HG03575 (cell line): ENCODE measurements around the gene SIPA1L3.
A peak's percentile ranks its signal among the peaks of the same experiment; 100 is the strongest.
"Not testable (repeated sequence)": the region's sequence is repeated elsewhere in the genome, so short reads cannot be mapped to it uniquely, and the experiment has no call there.

ENCODE experiments used
- ATAC-seq: cut with Tn5 transposase; IDR thresholded peaks from one replicate; pipeline ENCODE4 v1.9.1; 2021; ENCODE audit not compliant: unreplicated experiment, insufficient number of reproducible peaks, low FRiP score; ENCODE audit errors: extremely low read depth

SIPA1L3 gene

DNA sequence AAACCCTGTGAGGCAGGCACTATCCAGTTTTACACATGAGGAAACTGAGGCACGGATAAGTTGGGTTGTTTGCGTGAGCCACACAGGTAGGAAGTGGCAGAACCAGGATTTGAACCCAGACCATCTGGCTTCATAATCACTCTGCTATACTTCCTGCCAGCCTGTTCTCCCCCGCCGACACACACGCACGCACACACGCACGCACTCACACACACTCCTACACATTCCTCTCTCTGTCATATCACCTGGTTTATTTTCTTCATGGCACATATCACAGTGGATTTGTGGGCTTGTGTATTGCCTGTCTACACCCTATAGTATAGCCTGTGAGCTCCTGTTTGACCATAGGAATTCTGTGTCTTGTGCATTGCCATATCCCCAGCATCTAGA, 140.0 kb downstream of the SIPA1L3 start:
- ATAC-seq: no peak

DNA sequence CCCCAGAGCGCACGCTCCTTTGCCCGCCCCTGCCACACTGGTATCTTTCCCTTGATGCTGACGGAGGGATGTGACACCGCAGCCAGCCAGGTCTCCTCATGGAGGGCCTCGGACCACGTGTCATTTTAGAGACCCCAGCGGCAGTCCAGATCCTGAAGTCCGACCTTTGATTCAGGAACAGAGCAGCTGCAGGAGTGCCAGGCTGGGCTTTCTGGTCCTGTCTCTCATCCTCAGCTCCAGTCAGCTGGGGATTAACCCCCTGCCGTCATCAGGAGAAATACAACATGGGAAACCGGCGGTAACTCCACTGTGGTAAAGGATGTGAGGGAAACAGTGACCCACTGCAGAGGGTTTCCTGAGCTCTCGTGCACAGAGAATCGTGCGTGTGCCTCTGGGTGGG, 140.6 kb downstream of the SIPA1L3 start:
- no peak for ATAC-seq

DNA sequence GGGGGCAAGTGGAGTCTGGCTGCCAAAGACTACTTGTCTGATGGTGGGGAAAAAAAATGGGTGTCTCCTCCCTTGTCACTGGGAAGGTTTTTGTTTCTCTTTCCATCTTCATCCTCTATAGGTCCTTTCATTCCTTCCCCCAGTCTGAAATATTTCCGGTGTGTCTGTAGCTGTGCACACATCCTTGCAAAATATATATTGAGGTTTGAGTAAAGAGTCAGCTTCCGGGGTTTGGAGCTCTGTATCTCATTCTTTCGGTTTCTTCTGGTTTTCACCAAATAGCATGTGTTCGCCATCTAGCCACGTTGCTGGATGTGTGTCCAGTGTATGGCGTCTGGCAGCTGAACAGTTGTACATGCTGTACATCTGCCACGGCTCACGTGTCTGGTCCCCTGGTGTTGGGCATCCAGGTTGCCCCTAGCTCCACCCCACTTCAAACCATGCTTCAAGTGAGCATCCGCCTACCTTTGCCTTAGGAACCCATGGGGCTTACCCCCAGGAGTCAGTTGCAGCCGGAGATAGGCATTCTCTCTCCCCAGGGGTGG, 142.2 kb downstream of the SIPA1L3 start:
- ATAC-seq: peak; percentile 35

DNA sequence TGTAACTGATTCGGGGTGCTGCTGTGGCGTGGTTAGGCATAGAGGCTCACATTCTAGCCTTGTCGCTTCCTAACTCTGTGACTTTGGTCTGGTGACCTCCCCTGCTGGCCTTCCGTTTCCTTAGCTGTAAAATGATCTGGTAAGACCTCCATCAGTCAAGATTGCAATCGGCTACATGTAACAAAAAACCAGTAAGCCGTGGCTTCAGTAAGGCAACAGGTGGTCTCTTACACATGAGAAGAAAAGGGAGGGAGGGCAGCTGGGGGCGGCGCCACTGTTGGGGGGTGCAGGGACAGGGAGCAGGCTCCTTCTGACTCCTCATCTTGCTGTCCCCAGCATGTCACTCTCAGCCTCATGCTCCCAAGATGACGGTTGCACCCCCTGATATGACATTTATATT, 148.0 kb downstream of the SIPA1L3 start:
- ATAC-seq: no peak

DNA sequence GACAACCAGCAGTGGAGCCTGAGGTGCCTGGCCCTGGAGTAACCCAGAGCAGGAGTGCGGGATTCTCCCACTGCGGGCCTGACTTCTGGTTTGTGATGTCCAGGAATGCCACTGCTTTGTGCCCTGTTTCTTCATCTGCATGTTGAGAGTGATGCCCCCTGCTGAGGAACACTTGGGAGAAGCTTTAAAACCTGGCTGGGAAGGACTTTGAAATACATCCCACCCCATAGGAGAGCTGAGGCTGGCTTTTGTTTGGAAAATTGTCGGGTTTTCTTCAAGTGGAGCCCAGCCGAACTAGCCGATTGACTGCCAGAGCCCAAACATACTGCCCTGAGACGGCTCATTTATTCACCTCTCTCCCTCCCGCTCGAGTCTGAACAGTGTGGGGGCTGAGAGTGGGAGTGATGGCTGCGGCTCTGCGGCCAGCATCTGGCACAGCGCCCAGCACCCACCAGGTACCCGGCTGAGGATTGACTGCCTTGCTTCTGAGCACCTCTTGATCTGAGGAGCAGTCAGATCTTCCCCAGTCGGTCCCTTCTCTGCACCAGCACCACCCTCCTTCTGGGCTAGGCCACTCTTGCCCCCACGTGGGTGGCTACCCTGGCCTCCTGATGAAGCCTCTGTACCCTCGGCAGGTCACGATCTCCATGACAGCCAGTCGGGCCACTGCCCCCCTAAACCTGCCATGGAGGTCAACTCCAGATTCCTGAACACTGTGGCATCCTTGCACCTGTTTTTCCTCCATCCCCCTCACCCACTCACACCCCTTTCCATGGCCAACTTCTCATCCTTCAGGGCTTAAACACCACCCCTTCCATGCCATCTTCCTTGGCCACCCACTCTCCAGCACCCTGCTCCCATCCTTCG, 148.9 kb downstream of the SIPA1L3 start:
- ATAC-seq: no peak

DNA sequence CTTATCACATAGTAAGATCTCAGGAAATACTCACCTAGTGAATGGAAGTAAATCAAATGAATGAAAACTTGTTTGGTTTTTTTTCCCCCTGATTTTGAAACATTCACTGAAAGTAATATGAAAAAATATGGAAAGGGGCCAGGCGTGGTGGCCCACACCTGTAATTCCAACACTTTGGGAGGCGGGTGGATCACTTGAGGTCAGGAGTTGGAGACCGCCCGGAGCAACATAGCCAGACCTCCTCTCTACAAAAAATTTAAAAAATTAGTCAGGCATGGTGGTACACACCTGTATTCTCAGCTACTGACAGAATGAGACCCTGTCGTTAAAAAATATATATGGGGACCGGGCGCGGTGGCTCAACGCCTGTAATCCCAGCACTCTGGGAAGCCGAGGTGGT, 149.6 kb downstream of the SIPA1L3 start:
- no peak for ATAC-seq

DNA sequence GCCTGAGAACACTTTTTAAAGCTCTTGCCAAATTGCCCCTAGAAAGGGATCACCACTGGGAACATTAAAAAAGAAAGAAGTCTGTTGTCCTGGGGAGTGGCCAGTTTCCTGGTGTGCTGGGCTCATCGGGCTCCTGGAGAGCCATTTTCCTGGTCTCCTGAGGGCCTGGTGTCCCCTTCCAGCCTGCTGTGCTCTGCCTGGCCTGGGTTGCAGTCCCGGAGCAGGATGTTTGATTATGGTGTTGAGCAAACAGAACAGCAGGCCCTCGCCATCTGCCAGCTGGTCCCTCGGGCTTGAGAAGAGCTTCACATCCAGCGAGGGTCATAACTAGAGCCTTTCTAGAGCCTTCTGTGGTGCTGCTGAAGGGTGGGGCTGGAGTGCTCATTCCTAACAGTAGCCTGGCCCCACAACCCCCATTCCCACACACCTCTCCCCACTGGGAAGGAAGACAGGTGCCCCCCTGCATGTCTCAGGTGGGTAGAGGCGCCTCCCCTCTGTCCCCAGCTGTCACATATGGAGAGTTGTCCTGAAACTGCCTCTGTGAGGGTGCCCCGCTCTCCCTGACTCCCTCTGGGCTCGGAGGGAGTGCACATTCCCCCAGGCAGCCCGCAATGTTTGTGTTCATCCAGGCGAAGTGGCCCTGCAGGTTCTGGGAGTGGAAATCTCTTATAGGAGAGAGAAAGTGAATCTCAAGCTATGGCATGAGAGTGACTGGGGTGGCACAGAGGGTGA, 151.1 kb downstream of the SIPA1L3 start:
- no peak for ATAC-seq

DNA sequence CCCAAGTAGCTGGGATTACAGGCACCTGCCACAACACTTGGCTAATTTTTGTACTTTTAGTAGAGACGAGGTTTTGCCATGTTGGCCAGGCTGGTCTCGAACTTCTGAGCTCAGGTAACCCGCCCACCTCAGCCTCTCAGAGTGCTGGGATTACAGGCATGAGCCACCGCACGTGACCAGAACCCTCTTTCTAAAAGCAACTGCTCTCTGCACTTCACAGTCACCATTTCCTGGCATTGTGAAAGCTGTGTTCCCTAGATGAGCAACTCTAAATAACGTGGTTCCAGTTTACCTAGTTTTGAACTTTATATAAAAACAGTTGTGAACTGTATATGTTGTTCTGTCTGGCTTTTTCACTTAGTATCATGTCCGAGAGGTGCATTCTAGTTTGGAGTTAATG, 152.9 kb downstream of the SIPA1L3 start:
- no peak for ATAC-seq

DNA sequence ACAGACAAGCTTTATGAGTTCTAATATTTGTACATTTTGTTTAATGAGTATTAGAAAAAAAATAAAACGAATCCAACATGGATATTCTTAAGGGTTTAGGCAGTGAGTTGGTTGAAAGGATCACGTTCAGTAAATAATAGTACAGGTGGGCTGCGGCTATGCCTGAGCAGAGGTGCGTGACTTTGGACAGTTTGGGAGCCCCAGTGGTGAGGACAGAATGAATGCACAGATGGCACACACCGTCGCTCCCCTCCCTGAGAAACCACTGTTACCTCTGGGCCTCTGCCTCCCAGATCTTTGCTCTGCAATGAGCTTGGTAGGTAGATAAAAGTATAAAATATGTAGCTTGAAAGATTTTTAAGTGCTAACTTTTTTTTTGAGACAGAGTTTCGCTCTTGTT, 153.3 kb downstream of the SIPA1L3 start:
- no peak for ATAC-seq

DNA sequence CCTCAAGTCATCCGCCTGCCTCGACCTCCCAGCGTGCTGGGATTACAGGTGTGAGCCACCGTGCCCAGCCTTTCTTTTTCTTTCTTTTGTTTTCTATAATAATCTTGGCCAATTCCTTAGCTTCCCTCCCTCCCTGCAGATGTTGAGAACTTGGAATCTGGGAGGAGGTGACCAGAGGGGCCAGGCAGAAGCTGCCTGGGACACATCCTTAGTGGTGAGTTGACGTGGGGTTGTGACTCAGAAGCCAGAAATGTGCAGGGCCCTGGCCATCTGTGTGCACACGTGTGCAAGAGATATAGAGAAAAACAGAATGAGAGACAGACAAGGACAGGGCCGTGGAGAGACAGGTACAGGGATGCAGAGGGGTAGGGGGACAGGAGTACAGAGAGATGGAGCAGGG, 154.3 kb downstream of the SIPA1L3 start:
- ATAC-seq: no peak

DNA sequence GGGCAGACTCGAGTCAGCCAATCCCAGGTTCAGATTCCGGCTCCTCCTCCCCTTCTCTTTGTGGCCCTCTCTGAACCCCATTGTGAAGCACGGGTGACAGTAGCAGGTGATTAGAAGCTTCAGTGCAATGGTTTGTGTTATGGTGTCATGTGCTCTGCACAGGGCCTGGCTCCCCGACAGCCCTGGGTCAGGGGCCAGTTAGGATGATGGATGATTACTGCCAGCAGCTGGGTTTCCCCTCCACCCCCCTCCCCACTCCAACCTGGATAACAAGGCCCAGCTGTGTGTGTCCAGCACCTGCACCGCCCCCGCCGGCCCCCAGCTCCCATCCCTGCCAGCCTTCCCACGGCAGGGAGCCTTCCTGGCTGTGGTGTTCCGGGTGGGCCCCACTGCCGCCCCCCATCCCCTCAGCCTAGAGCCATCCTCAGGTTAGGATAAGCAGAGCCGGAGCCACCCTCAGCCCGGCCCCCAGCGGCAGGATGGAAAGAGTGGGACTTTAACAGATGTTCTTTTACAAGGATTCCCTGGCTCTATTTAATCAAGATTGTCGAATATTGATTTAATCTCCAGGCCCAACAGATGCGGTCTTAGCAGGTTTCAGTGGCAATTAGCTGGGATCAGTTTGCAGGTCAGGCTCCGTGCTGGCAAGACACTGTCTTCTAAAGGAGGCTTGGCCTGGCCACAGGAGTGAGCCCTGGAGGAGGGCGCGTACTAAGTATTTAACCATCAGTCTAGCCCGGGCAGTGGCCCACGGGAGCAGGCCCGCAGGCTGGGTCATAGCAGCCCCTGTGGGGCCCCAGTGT, 156.2 kb downstream of the SIPA1L3 start:
- ATAC-seq: no peak

DNA sequence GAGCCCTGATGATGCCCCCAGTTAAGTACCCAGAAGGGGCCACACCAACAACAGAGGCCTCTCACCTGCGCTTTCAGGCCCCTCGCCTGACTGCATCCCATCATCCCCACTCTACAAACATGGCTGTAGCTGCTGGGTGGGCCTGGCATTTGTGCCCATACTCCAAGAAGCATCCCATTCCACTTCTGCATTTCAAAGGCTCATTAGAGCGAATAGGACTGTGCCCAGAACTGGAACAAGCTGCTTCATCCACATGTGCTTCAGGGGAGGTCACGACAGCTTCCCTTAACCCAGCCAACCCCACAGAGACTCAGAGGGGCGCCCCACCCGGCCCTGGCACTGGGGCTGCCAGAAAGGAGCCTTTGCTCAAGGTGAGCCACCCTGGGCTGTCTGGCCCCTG, 156.9 kb downstream of the SIPA1L3 start:
- no peak for ATAC-seq

DNA sequence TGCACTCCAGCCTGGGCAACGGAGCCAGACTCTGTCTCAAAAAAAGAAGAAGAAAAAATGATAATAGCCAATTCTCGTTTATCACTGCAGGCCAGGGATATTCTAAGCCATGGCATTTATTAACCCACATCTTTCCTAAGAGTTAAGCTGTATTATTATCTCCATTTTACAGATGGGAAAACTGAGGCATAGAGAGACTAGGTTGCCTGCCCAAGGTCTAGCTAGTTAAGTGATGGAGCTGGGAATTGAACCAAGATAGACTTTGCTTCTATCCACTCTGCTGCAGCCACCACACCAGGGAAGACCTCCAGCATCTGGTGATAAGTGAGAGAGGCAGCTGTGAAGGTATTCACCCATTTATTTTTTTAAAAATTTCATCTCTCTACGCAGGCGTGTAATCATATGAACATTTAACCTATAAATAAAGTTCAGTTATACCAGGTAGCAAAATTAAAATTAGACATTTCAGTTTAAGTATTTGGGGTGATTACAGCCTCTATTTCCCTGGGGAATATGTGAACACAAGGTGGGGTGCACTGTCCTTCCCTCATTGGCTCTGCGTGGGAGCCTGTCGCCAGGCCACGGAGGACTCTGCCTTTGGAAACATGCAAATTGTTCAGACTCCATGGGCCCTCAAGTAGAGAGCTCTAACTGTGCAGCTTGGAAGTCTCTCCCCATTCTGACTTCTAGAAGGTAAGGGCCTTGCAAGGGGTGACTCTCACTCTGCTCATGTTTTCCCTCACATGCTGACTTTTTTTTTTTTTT, 157.8 kb downstream of the SIPA1L3 start:
- ATAC-seq: no peak

DNA sequence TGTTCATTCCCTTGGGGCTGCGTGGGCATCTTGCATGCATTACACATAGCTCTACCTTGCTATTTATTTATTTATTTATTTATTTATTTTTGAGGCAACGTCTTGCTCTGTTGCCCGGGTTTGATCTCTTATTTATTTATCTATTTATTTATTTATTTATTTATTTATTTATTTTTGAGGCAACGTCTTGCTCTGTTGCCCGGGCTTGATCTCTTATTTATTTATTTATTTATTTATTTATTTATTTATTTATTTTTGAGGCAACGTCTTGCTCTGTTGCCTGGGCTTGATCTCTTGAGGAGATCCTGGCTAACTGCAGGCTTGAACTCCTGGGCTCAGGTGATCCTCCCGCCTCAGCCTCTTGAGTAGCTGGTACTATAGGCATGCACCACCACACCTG, 158.8 kb downstream of the SIPA1L3 start:
- ATAC-seq: not testable (repeated sequence)

DNA sequence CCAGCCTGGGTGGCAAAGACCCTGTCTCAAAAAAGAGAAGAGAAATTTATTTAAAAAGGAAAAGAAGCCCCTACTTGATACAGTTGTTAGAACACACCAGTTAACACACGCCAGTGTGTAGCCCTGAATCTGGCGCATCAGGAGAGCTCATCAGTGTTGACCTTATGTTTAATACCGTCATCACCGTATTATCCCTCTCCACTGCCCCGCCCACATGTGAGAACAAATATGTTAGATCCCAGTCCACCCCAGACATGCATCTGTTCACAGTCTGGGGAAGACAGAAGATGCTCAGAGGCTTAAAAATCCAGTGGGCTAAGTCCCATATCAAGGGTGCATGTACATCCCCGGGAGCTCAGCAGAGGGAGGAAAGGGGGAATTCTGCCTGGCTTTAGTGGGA, 161.8 kb downstream of the SIPA1L3 start:
- no peak for ATAC-seq

DNA sequence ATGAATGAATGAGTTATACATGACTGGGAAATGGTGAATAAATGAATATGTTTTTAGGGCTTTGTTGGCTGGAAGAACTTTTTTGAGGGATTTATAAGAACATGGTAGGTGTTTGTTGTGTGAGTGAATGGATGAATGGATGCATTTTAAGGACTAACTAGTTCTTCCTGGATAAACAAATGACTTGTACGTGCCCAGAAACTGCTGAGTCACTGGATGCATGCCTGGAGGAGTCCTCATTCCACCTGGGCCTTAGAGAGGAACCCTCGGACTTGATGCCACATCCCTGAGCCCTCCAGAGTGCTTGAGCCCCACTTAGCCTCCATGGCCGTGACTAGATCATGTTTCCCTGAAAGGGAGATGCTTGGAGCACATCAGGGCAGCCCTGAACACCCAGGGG, 163.6 kb downstream of the SIPA1L3 start:
- no peak for ATAC-seq

DNA sequence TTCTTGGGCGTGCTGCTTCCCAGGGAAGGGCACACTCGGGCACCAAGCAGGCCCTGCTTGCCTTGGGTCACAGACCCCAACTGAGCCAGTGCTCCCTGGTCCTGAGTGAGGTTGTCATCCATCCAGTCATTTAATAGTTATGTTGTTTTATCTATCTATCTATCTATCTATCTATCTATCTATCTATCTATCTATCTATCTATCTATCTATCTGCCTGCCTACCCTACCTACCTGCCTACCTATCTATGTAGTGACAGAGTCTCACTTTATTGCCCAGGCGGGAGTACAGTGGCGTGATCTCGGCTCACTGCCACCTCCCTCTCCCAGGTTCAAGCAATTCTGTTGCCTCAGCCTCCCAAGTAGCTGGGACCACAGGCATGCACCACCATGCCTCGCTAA, 164.0 kb downstream of the SIPA1L3 start:
- not testable (repeated sequence) for ATAC-seq

DNA sequence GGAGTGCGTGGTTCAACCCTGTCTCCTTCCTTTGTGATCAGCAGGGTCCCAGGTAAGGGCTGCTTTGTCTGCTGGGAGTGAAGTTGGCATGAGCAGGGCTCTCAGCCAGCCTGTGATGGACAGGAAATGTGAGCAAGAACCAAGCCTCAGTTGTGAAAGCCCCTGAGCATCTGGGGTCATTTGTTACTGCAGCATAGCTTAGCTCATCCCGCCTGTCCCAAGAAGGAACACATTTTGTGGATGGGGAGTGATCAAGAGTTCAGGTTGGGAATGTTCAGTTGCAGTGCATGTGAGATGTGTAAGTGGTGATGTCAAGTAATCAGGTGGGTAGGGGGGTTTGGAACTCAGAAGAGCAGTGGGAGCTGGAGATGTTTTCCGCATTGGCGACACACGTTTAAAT, 164.6 kb downstream of the SIPA1L3 start:
- ATAC-seq: no peak
